ENCODE data around the gene MED12L.

MED12L gene

GRCh38 chr3:151357463-151357850, 272.0 kb downstream of the MED12L start:
- TF ChIP-seq CTCF (IDR thresholded peaks at IDR 0.05; ENCODE audit: low read depth, low read length): no peak
- DNase-seq (ENCODE audit: low read depth, low spot score): no peak
- in situ Hi-C loops (cut with HindIII; ENCODE audit: low sequenced_read_pairs): no loop called here
- H3K4me3 ChIP-seq (ENCODE audit: low read depth, low read length): no peak overlapping the region

- in situ Hi-C loops (cut with HindIII; ENCODE audit: low sequenced_read_pairs): no loop called here
- no peak overlapping the region for H3K4me3 ChIP-seq (ENCODE audit: low read depth, low read length)
- DNase-seq (ENCODE audit: low read depth, low spot score): no peak
- no peak for TF ChIP-seq CTCF (IDR thresholded peaks at IDR 0.05; ENCODE audit: low read depth, low read length)
These were observed 277.3 kb downstream of the MED12L start for GRCh38 chr3:151362751-151363174.

- in situ Hi-C loops (cut with HindIII; ENCODE audit: low sequenced_read_pairs): no loop called here
- no peak for DNase-seq (ENCODE audit: low read depth, low spot score)
- no peak for TF ChIP-seq CTCF (IDR thresholded peaks at IDR 0.05; ENCODE audit: low read depth, low read length)
These were observed 281.5 kb downstream of the MED12L start for GRCh38 chr3:151366993-151367392.

GRCh38 chr3:151367448-151367847, 282.0 kb downstream of the MED12L start:
- no peak overlapping the region for H3K4me3 ChIP-seq (ENCODE audit: low read depth, low read length)
- no peak for TF ChIP-seq CTCF (IDR thresholded peaks at IDR 0.05; ENCODE audit: low read depth, low read length)
- in situ Hi-C loops (cut with HindIII; ENCODE audit: low sequenced_read_pairs): no loop called here
- DNase-seq (ENCODE audit: low read depth, low spot score): no peak

More at GRCh38 chr3:151366993-151367392, 281.5 kb downstream of the MED12L start:
- H3K4me3 ChIP-seq (ENCODE audit: low read depth, low read length): no peak overlapping the region

- no peak for DNase-seq (ENCODE audit: low read depth, low spot score)
- in situ Hi-C loops (cut with HindIII; ENCODE audit: low sequenced_read_pairs): no loop called here
- no peak overlapping the region for H3K4me3 ChIP-seq (ENCODE audit: low read depth, low read length)
- TF ChIP-seq CTCF (IDR thresholded peaks at IDR 0.05; ENCODE audit: low read depth, low read length): no peak
These were observed 286.1 kb downstream of the MED12L start for GRCh38 chr3:151371526-151371925.

- no peak overlapping the region for H3K4me3 ChIP-seq (ENCODE audit: low read depth, low read length)
- TF ChIP-seq CTCF (IDR thresholded peaks at IDR 0.05; ENCODE audit: low read depth, low read length): no peak
- peak; percentile 23 for DNase-seq (ENCODE audit: low read depth, low spot score)
- in situ Hi-C loops (cut with HindIII; ENCODE audit: low sequenced_read_pairs): no loop called here
These were observed 286.8 kb downstream of the MED12L start for GRCh38 chr3:151372063-151372820.

Data from astrocyte of the spinal cord (primary cell).